ENCODE measurements around the gene CFI.

CFI gene

DNA sequence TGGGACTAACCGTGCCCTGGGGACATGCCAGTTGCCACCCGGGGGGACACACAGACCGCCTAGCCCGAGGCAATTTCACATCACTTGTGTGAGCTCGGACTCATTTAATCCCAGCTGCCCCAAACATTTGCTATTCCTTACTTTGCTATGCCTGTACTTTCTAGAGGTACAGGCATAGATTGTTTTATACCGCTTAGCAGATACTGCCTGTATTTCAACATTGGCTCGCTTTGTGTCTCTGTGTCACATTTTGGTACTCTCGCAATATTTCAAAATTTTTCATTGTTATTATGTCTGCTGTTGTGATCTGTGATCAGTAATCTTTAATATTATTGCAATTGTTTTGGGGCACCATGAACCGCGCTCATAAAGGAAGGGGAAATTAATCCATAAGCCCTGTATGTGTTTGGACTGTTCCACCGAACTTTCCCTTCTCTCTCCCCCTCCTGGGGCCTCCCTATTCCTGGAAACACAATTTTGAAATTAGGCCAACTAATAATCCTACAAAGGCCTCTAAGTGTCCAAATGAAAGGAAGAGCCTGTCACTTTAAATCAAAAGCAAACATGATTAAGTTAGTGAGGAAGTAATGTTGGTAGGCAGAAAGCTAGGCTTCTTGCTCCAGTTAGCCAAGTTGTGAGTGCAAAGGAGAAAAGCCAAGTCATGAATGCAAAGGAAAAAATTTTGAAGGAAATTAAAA lies 98.0 kb downstream of the CFI start:
- in situ Hi-C loops (cut with HindIII; ENCODE audit: low pct_ligation_motif_present, low pct_unique_long_range_greater_than_20kb, low sequenced_read_pairs): no loop called here
- no peak for DNase-seq

DNA sequence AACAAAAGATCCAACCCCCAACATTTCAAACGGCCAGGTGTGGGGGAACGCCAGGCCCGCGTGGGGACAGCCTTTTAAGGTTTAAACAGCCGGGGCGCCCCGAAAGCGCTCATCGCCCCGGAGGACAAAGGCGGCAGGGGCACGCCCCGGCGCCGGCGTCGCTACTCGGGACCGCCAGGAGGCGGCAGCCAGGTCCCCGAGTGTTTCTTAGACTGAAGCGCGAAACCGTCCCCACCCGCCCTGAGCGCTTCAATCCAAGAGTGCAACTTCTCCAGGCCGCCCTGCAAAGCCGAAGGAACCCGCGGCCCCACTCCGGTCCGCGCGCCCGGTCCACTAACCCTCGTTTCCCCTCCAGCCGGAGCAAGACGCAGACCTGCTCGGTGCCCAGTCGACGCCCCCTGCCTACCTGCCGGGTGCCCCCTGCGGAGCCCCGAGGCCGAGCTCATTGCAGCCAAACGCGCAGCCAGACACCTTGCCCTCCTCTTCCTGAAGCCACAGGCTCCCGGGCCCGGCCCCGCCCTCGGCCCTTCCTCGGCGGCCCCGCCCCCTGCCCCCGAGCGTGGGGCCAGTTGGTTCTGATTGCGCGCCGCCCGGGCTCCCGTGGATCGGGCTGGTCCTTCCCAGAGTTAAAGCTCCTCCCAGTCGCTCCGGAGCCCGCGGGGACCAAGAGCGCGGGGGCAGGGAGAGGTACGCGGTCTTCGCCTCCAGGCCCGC lies 98.7 kb downstream of the CFI start, which contains the start of gene CASP6:
Gene CASP6, minus strand, starts transcription at position 496 of the 714 bp plus-strand sequence. Its CDS starts 50 bp downstream, at position 446.
- in situ Hi-C loops (cut with HindIII; ENCODE audit: low pct_ligation_motif_present, low pct_unique_long_range_greater_than_20kb, low sequenced_read_pairs): no loop called here
- DNase-seq: peak; percentile 79

DNA sequence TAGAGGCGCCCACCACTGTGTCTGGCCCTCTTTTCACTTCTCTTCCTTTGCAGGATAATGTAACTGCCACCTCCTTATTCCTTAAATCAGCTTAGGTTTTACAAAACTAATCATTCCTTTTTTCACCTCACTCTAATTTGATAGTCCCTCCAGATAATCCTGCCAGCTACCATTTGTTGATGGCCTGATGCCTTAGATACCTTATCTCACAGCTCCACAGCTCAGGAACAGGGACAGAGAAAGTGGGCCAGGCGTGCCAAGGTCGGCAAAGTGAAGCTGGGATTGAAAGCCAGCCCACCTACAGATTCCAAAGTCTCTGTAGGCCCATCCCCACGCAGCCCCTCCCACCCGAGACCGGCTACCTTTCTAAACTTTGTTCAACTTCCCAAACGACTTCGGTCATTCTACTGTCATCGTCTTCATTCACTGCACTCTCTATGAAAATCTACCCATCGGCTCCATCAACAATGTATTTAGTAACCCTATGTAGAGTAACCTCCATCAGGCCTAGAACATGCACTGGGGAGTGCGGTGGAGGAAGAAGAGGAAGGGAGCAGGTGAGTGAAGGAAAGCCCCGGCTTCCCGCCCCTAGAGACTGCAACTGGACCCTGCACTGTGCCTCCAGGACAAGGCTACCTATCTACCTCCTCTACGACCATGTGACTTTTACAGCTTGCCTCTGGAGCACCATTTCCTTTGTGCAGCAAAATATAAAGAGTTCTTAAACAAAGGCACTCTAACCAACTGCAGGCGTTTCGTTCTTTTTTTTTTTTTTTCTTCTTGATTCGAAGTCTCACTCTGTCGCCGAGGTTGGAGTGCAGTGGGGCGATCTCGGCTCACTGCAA lies 100.0 kb downstream of the CFI start:
- DNase-seq: peak; percentile 1
- in situ Hi-C loops (cut with HindIII; ENCODE audit: low pct_ligation_motif_present, low pct_unique_long_range_greater_than_20kb, low sequenced_read_pairs): no loop called here

DNA sequence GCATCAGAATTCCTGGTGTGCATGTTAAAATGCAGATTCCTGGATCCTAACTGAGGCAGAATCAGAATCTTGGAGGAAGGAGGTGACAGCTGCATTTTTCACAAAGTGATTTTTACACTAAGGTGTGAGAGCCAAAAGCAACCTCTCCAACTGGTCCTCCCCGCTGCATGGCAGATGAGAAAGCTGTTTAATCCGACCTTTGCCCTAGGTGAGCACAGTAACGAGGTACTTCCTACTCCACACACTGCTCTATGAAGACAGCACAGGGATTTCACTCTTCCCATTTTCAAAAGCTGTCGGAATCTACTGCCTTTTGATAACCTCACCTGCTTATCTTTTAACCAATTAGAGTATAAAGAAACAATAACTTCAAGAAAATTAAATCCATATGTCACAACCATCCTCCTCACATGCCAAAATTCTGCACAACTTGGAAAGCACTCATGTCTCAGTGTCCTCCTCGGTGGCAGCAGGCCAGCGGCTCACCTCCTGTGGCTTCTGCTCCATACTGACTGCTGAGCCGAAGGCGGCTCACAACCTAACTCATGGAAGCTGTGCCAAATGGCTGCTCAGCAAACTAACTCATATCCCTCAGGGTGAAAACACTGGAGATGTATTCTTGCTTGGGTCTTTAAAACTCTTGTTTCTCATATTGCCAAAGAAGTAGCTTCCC lies 102.1 kb downstream of the CFI start:
- in situ Hi-C loops (cut with HindIII; ENCODE audit: low pct_ligation_motif_present, low pct_unique_long_range_greater_than_20kb, low sequenced_read_pairs): no loop called here

DNA sequence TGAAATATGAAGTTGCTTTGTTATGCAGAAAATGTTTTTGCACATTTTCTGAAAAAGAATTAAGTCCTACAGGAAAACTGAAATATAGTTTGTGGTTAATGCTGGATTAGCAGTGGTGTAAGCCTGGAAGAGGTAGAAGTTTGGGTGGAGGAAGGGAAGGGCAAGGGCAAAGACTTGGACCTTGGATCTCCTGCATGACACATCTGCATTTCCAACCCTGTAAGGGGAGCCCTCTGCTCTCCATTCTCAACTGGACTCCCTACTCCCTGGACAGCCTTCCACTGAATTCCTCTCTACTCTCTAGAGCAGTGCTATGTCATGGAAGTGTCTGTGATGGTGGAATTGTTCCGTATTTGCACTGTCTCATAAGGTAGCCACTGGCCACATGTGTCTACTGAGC lies 103.1 kb downstream of the CFI start:
- in situ Hi-C loops (cut with HindIII; ENCODE audit: low pct_ligation_motif_present, low pct_unique_long_range_greater_than_20kb, low sequenced_read_pairs): no loop called here
- DNase-seq: no peak

More for the DNA sequence above, 102.1 kb downstream of the CFI start:
- DNase-seq: no peak

DNA sequence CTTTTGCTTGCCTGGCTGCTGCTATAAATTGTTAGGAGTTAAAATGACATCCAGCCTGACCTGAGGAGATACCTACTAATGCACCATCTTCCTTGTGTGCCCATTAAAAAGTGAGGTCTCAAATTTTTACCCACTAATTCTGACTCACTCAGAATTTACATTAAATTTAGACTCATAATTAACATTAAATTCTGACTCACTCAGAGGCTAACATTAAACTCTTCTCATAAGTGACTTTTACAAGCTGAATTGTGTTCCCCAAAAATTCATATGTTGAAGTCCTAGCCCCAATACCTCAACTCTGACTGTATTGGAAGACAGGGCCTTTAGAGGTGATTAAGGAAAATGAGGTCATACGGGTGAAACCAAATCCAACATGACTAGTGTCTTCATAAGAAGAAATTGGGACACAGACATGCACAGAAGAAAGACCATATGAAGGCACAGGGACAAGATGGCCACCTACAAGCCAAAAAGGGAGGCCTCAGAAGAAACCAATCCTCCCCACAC lies 110.3 kb downstream of the CFI start:
- no peak for DNase-seq
- in situ Hi-C loops (cut with HindIII; ENCODE audit: low pct_ligation_motif_present, low pct_unique_long_range_greater_than_20kb, low sequenced_read_pairs): no loop called here
